Measurements from ENCODE around the gene TAF1L. TPM values are rescaled to one million over a fixed set of nuclear protein-coding genes. Genes with fewer than 3 reads are reported as not detected.

Gene TAF1L
- 0.15 TPM for polyA plus RNA-seq (2012; ENCODE audit: insufficient read depth, insufficient read length, low read depth)

GRCh38 chr9:32635362-32635761 is at the start of gene TAF1L:
TAF1L (minus strand) TSS chr9:32635669; CDS start chr9:32635579, 90 bp downstream.
- TF ChIP-seq, protein P1, sequence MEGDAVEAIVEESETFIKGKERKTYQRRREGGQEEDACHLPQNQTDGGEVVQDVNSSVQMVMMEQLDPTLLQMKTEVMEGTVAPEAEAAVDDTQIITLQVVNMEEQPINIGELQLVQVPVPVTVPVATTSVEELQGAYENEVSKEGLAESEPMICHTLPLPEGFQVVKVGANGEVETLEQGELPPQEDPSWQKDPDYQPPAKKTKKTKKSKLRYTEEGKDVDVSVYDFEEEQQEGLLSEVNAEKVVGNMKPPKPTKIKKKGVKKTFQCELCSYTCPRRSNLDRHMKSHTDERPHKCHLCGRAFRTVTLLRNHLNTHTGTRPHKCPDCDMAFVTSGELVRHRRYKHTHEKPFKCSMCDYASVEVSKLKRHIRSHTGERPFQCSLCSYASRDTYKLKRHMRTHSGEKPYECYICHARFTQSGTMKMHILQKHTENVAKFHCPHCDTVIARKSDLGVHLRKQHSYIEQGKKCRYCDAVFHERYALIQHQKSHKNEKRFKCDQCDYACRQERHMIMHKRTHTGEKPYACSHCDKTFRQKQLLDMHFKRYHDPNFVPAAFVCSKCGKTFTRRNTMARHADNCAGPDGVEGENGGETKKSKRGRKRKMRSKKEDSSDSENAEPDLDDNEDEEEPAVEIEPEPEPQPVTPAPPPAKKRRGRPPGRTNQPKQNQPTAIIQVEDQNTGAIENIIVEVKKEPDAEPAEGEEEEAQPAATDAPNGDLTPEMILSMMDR (IDR thresholded peaks at IDR 0.05; ENCODE audit: low read depth, low read length): no peak
- no peak within 1 kb of the TSS for H3K4me3 ChIP-seq (ENCODE audit: low read depth, low read length)
- H3K4me1 ChIP-seq: no peaks in the 10 kb centered on the region
- H3K27me3 ChIP-seq: no peaks in the 10 kb centered on the region
- H3K9me3 ChIP-seq: no peaks in the 10 kb centered on the region
- no peak for DNase-seq
- no peaks in the 10 kb centered on the region for H3K36me3 ChIP-seq

DNA sequence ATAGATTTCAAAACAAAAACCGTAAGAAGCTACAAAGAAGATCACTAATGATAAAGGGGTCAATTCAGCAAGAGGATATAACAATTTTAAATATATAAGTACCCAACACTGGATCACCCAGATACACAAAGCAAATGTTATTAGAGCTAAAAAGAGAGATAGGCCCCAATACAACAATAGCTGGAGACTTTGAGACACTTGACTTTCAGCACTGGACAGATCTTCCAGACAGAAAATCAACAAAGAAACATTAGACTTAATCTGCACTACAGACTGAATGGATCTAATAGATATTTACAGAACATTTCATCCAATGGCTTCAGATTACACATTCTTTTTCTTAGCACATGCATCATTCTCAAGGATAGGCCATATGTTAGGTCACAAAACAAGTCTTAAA is 46.3 kb upstream of the TAF1L start:
- TF ChIP-seq, protein P1 (IDR thresholded peaks at IDR 0.05; ENCODE audit: low read depth, low read length): no peak
- H3K4me1 ChIP-seq: no peaks in the 10 kb centered on the region
- DNase-seq: no peak
- H3K4me3 ChIP-seq (ENCODE audit: low read depth, low read length): no peak overlapping the region
- H3K27me3 ChIP-seq: no peaks in the 10 kb centered on the region
- no peaks in the 10 kb centered on the region for H3K36me3 ChIP-seq
- H3K9me3 ChIP-seq: no peaks in the 10 kb centered on the region; the same call in 1 of the 2 replicates

DNA sequence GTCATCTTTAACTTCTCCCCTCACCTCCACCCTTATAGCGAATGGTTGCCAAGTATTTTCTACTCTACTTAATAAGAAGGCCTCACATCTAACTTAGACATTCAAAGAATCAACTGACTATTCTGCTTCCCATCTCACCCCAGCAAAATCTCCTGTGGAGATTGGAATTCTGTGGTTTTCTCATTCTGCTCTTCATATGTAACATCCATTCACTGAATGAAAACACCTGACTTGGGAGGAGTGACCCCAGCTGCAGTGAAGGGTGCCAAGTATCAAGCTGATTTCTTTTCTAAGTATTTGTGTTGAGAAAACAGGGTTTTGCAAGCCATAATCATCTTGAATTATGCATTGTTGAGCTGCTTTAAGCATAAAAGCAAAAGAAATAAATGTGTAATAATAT is 42.5 kb upstream of the TAF1L start:
- no peak for DNase-seq
- Histone ChIP-seq H3K4me3 (ENCODE audit: low read depth, low read length) (no peak overlapping the region), H3K9me3 (no peaks in the 10 kb centered on the region), H3K36me3 (no peaks in the 10 kb centered on the region), H3K27me3 (no peaks in the 10 kb centered on the region), H3K4me1 (no peaks in the 10 kb centered on the region)
- TF ChIP-seq, protein P1 (IDR thresholded peaks at IDR 0.05; ENCODE audit: low read depth, low read length): no peak

- no peak for DNase-seq
- TF ChIP-seq, protein P1 (IDR thresholded peaks at IDR 0.05; ENCODE audit: low read depth, low read length): no peak
- no peaks in the 10 kb centered on the region for H3K36me3 ChIP-seq
Measured at GRCh38 chr9:32672469-32672868, 37.0 kb upstream of the TAF1L start.

GRCh38 chr9:32671333-32671732 is 35.9 kb upstream of the TAF1L start:
- Histone ChIP-seq H3K4me1 (no peaks in the 10 kb centered on the region), H3K27me3 (no peaks in the 10 kb centered on the region), H3K9me3 (no peaks in the 10 kb centered on the region), H3K4me3 (ENCODE audit: low read depth, low read length) (no peak overlapping the region), H3K36me3 (no peaks in the 10 kb centered on the region)
- TF ChIP-seq, protein P1 (IDR thresholded peaks at IDR 0.05; ENCODE audit: low read depth, low read length): no peak
- DNase-seq: no peak

More at GRCh38 chr9:32672469-32672868, 37.0 kb upstream of the TAF1L start:
- no peak overlapping the region for H3K4me3 ChIP-seq (ENCODE audit: low read depth, low read length)
- no peaks in the 10 kb centered on the region for H3K9me3 ChIP-seq
- no peaks in the 10 kb centered on the region for H3K27me3 ChIP-seq
- no peaks in the 10 kb centered on the region for H3K4me1 ChIP-seq

DNA sequence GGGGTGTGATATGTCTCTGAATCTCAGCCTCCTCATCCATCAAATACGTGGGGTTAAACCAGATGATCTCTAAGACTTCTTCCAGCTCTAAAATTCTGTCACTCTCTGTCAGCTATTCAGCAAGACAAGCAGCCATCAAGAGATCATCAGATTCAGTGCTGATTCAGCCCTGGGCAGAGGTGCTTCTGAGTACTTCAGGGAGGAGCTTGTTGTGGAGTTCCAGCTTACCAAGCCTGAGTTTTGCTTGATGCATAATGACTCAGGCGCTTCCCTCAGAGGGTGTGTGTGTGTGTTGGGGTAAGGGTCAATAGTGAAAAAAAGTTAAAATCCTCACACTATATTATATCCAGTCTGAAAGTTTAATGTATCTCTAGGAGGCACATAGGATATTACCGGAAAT is 29.6 kb upstream of the TAF1L start:
- Histone ChIP-seq H3K9me3 (no peaks in the 10 kb centered on the region), H3K36me3 (no peaks in the 10 kb centered on the region), H3K4me1 (no peaks in the 10 kb centered on the region), H3K27me3 (no peaks in the 10 kb centered on the region), H3K4me3 (ENCODE audit: low read depth, low read length) (no peak overlapping the region)
- TF ChIP-seq, protein P1 (IDR thresholded peaks at IDR 0.05; ENCODE audit: low read depth, low read length): no peak
- no peak for DNase-seq

Measured in BE2C (cell line).